Naive thymus-derived CD8-positive, alpha-beta T cell (primary cell): ENCODE measurements around the gene FAM236A. TPM values are rescaled to one million over a fixed set of nuclear protein-coding genes. Genes with fewer than 3 reads are reported as not detected.
"Not testable (repeated sequence)": the region's sequence is repeated elsewhere in the genome, so short reads cannot be mapped to it uniquely, and the experiment has no call there.

Experiments used
- ATAC-seq, 2 donors: fragments of 150-1000 bp; cut with Tn5 transposase in 1 of 2; sonication (Bioruptor Pico), chemical (Tn5 transposase) in 1 of 2; 1 replicate in 1 of 2; 2 replicates in 1 of 2; pipeline ENCODE4 v1.10.0; 2021; ENCODE audit warnings: mild to moderate bottlenecking in 2 of 2, moderate library complexity in 2 of 2
- POLR2A ChIA-PET: fragments of 350-600 bp; sonication (Branson Sonifier 250); formaldehyde crosslinking; loops from one replicate; lab custom pipeline; 2021; ENCODE audit warnings: antibody characterized with exemption; lab: Charles Lee
- DNase-seq, 10 donors: peaks; one replicate each; pipeline versions ENCODE4 v3.0.0 to v3.0.0-alpha.2; 2020 to 2022
- H3K27ac Mint-ChIP-seq, 10 donors: one replicate each; pipeline ENCODE4 v1.8.0; 2020 to 2022; ENCODE audit warnings: mild to moderate bottlenecking in 10 of 10, mixed read lengths in 10 of 10, moderate library complexity in 4 of 10, inconsistent platforms in 1 of 10
- H3K27me3 Mint-ChIP-seq, 5 donors: one replicate each; pipeline ENCODE4 v1.8.0; 2021 to 2022; ENCODE audit warnings: mixed read lengths in 5 of 5
- H3K36me3 Mint-ChIP-seq, 3 donors: one replicate each; pipeline ENCODE4 v1.8.0; 2020 to 2022; ENCODE audit warnings: mixed read lengths in 3 of 3, mild to moderate bottlenecking in 2 of 3, inconsistent platforms in 1 of 3
- H3K4me1 Mint-ChIP-seq, 4 donors: one replicate each; pipeline ENCODE4 v1.8.0; 2021 to 2022; ENCODE audit warnings: mixed read lengths in 4 of 4
- H3K4me3 Mint-ChIP-seq, 10 donors: one replicate each; pipeline ENCODE4 v1.8.0; 2020 to 2022; ENCODE audit warnings: mild to moderate bottlenecking in 10 of 10, mixed read lengths in 10 of 10, moderate library complexity in 6 of 10, inconsistent platforms in 1 of 10
- H3K9me3 Mint-ChIP-seq, 9 donors: one replicate each; pipeline ENCODE4 v1.8.0; 2020 to 2022; ENCODE audit warnings: mixed read lengths in 9 of 9, mild to moderate bottlenecking in 3 of 9, inconsistent platforms in 1 of 9, moderate library complexity in 1 of 9
- polyA plus RNA-seq, 3 donors: library from polyadenylated mRNA; unstranded; fragments of 300-500 nt; fragmentation: Illumina TruSeq; gene quantifications; one replicate each; pipeline ENCODE4 v1.2.3, GENCODE V29; 2021
- total RNA-seq, 8 experiments: library from RNA in 2 of 8; stranded (reverse) in 2 of 8; gene quantifications; one replicate each; pipeline ENCODE4 v1.2.3 and lab custom pipeline; 2021 to 2026

The FAM236A gene
- total and polyA plus RNA-seq, 5 experiments from 2014 or later: not detected

GRCh38 chrX:72980894-72981469 is 43.0 kb downstream of the FAM236A start:
- H3K27ac Mint-ChIP-seq, H3K4me1 Mint-ChIP-seq, ATAC-seq, H3K4me3 Mint-ChIP-seq, DNase-seq, POLR2A ChIA-PET: not testable (repeated sequence)
- Mint-ChIP-seq H3K9me3 (peaks cover 0 to 26% (median 9%) of the 10 kb centered on the region in 9 donors), H3K36me3 (peaks cover 0 to 11% (median 0%) of the 10 kb centered on the region in 3 donors), H3K27me3 (peaks cover 1 to 14% (median 5%) of the 10 kb centered on the region in 5 donors)

Other genes starting within 250 kb of the FAM236A start
- gene PHKA1, start 223.9 kb upstream of the FAM236A start, total RNA-seq: under 1 TPM; 0.65 to 0.80 TPM
- under 1 TPM in 2 of 3 donors, not detected in 1; 0.06 to 0.26 TPM for gene PHKA1, start 223.9 kb upstream of the FAM236A start, polyA plus RNA-seq
- 1 to 10 TPM; 1.9 TPM for gene DMRTC1B, start 161.3 kb upstream of the FAM236A start, total RNA-seq
- 1 to 10 TPM in 2 of 3 donors, under 1 TPM in 1; 0.59 to 2.7 (median 1.2) TPM for gene DMRTC1B, start 161.3 kb upstream of the FAM236A start, polyA plus RNA-seq
- gene FAM236B, start 155.5 kb upstream of the FAM236A start, total RNA-seq: not detected
- not detected for gene FAM236B, start 155.5 kb upstream of the FAM236A start, polyA plus RNA-seq
- gene FAM236D, start 130.0 kb upstream of the FAM236A start, total RNA-seq: not detected
- gene FAM236D, start 130.0 kb upstream of the FAM236A start, polyA plus RNA-seq: not detected
- not detected for gene FAM236C, start 25.6 kb upstream of the FAM236A start, total RNA-seq
- gene FAM236C, start 25.6 kb upstream of the FAM236A start, polyA plus RNA-seq: not detected
- 1 to 10 TPM; 1.2 to 1.3 TPM for gene DMRTC1, start 5.6 kb downstream of the FAM236A start, total RNA-seq
- gene DMRTC1, start 5.6 kb downstream of the FAM236A start, polyA plus RNA-seq: under 1 TPM in 1 of 3 donors, not detected in 2; 0.15 TPM
- not detected for gene PABPC1L2B, start 64.7 kb downstream of the FAM236A start, total RNA-seq
- gene PABPC1L2B, start 64.7 kb downstream of the FAM236A start, polyA plus RNA-seq: not detected
- not detected for gene PABPC1L2A, start 141.3 kb downstream of the FAM236A start, total RNA-seq
- not detected for gene PABPC1L2A, start 141.3 kb downstream of the FAM236A start, polyA plus RNA-seq